ENCODE measurements around the gene KLF7.
A peak's percentile ranks its signal among the peaks of the same experiment; 100 is the strongest.

The KLF7 gene

DNA sequence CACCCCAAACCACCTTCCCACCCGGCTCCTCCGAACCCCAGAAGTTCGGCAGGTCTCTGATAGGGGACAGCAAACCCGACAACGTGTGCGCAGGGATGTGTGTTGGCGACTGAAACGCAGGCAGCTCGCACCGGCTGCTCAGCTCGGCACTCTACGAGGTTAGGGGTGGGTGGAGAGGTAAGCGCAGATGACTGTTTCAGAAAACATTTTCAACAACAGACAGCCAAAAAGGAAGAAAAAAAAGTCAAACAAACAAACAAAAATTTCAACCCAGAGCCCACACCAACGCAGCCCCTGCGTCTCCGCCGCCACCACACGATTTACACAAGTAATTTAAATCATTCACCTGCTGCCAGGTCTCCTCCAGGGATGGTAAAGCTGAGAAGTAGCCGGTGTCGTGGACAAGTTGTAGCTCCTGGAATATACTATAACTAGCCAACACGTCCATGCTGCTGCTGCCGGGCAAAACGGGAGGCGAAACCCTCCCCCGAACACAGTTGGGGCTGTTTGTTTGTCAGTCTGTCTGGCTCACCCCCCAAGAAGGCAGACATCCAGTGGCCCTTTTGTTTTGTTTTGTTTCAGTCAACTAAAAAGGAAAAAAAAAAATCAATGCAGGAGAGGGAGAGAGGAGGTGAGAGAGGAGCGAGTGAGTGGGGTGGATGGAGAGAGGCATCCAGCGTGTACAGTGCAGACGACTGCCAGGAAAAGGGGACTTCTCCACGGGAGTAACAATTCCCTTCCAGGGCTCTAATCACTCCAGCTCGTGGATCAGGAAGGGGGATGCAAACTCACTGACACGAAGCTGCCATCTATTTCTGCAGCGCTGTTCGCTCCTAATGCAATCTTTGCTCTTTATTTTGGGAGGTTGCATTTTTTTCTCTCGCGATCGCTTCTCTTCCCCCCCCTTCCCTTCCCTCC lies at the start of gene KLF7:
TSS of gene KLF7 (minus strand) at position 828 of the 918 bp plus-strand sequence. CDS start at position 448, 380 bp downstream.
- DNase-seq = peak; percentile 20 to 57 (median 38)

GRCh38 chr2:207215308-207215707 lies 49.6 kb upstream of the KLF7 start:
- DNase-seq = no peak

- DNase-seq = no peak
These were observed 48.7 kb upstream of the KLF7 start for GRCh38 chr2:207214446-207214845.

GRCh38 chr2:207206011-207206410 lies 40.3 kb upstream of the KLF7 start:
- no peak for DNase-seq

DNA sequence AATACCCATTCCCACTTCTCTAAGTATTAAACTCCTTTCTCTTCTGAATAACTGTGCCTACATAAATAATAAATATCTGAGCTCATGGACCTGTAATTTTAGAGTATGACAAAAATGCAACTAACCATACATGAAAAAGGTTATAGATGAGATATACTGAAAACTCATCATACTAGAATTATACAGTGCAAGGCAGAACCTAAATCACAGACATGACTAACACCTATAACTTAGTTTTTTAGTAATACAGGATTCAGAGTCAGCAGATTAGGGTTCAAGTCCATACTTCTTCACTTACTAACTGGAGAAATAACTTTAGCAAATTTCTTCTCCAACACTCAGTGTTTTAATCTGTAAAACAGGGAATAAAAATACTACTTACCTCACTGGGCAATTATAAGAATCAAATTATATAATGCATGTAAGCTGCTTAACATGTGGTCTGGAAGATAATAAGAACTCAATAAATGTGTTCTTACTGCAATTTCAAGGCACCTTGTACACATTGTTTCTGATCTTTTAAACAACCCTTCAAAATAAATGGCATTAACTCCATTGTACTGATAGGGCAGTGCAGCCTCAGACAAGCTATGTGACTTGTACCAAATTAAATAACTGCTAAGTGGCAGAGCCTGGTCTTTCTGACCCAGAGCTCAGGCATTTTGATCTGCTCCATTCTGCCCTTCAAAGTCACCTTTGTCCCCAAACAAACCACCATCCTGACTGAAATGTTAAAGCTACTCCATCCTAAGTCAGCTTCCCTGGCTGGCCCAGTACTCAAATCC lies 39.6 kb upstream of the KLF7 start:
- DNase-seq = no peak

GRCh38 chr2:207203056-207203455 lies 37.3 kb upstream of the KLF7 start:
- DNase-seq = no peak

DNA sequence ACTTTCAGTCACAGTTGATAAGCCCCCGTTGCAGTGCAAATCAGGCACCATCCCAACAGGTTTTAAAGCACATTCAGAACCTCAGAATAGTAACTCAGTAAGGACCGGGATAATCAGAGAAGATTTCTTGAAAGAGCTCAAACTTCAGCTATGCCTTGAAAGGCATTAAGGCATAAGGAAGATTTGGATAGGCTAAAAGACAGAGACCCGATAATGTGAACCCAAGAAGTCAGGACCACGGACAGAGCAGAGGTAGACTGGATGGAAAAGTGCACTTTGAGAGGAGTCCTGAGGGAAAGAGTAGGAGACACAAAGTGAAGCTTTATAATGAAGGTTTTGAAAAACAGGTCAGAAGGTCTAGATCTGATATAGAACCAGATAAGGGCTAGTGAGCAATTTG lies 36.9 kb upstream of the KLF7 start:
- DNase-seq = no peak

GRCh38 chr2:207201416-207201815 lies 35.7 kb upstream of the KLF7 start:
- no peak for DNase-seq

DNA sequence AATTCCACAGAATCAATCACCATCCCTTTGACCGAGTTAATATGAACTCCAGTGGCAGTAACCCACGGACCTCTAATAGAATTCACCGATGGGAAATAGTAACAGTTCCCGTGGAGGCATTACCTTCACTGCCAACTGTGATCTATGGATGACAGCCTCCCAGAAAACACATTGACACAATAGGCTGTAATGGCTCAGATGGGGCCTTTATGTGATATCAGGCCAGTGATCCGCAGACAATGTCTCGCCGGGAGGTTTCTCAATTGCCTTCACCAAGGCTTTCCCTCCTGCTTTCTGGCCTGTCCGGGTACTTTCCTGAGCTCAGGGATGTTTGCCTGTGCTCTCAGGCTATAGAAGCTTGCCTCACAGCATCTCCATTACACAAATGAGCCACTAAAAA lies 34.4 kb upstream of the KLF7 start:
- no peak for DNase-seq

- DNase-seq = no peak
These were observed 28.3 kb upstream of the KLF7 start for GRCh38 chr2:207194028-207194427.

- DNase-seq = no peak
These were observed 23.1 kb upstream of the KLF7 start for GRCh38 chr2:207188626-207189419.

- DNase-seq = no peak
These were observed 19.6 kb upstream of the KLF7 start for GRCh38 chr2:207185372-207185771.

DNA sequence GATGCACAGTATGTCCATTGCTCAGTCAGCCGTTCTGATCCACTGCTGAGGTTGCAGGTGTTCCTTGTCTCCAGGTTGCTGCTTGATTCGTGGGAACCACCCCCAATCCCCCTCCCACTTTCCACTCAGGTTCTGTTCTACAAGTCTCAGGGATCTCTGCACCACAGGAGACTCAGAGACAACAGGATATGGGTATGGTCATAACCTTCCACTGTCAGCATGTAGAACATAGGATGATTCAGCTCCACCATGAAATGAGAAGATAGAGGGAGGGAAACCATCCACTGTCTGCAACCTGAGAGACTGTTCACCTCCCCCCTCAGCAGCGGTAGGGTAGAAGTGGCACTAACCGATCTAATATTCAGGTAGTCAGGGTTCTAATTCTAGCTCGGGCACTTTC lies 19.0 kb upstream of the KLF7 start:
- DNase-seq = no peak

- no peak for DNase-seq
These were observed 18.6 kb upstream of the KLF7 start for GRCh38 chr2:207184348-207184747.

GRCh38 chr2:207183506-207183905 lies 17.8 kb upstream of the KLF7 start:
- DNase-seq = no peak

- no peak for DNase-seq
These were observed 17.2 kb upstream of the KLF7 start for GRCh38 chr2:207182911-207183310.

GRCh38 chr2:207181526-207182274 lies 16.0 kb upstream of the KLF7 start:
- no peak for DNase-seq

GRCh38 chr2:207180741-207181140 lies 15.0 kb upstream of the KLF7 start:
- DNase-seq = no peak

DNA sequence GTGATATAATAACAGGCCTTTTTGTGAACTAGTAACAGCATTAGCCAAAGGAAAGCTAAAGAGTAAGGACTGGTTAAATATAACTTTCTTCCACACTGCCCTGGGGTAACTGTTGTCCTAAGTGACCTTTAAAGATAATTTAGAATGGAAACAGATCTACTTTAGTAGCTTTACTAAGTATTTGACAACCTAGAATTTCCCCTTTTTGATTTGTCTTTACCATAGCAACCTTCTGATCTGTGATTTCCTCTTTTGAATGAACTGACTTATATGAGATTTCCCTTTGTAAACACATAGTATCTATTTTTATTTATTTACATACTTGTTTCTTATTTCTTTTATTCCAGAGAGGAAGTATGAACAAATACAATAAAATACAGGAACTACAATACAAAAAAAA lies 10.5 kb upstream of the KLF7 start:
- DNase-seq = no peak

DNA sequence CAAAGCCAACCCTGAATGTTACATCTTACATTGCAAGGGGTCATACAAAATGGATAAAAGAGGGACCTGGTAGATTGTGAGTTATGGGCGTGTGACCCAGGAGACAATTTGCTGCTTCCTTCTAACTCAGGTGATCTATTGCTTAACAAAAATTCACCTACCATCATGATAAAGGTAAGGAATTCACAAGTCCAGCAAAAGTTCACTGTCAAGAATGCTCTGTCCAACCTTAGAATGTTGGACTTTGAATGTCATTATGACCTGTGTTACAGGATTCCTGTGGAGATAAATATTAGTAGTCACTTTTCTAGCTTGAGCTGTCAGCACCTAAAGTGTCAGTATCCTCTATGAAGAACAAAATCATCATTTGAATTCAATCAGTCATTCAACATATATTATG lies 7.9 kb upstream of the KLF7 start:
- no peak for DNase-seq

- DNase-seq = peak in 1 of 4 experiments; percentile 2
These were observed 1.6 kb upstream of the KLF7 start for GRCh38 chr2:207167099-207167923.

Data from activated naive CD4-positive, alpha-beta T cell (primary cell).